K562 (cell line): Measurements from ENCODE around the gene GLRA3. TPM values are rescaled to one million over a fixed set of nuclear protein-coding genes. Genes with fewer than 3 reads are reported as not detected.

Experiments used
- C11orf30 ChIP-seq: fragments of 450-650 bp; IDR thresholded peaks from 2 replicates; pipeline ENCODE4 v1.6.1; 2016; ENCODE audit warnings: low read depth, mild to moderate bottlenecking
- CEBPB ChIP-seq: fragments of 450-650 bp; IDR thresholded peaks from 2 replicates; pipeline ENCODE4 v1.6.1; 2016; ENCODE audit warnings: missing genetic modification characterization, missing compliant biosample characterization
- CREM ChIP-seq: IDR thresholded peaks from 2 replicates; pipeline ENCODE4 v1.6.1; 2014; ENCODE audit warnings: antibody characterized with exemption, low read depth
- FOSL1 ChIP-seq: fragments of 200-800 bp; sonication (Bioruptor generic); conservative IDR thresholded peaks from 2 replicates; pipeline ENCODE4 v1.6.1; 2016; ENCODE audit warnings: missing genetic modification characterization, missing compliant biosample characterization
- JUND ChIP-seq, 2 experiments: IDR thresholded peaks; 2 replicates in 1 of 2; 3 replicates in 1 of 2; pipeline ENCODE4 v1.6.1; 2011; ENCODE audit warnings: borderline replicate concordance in 2 of 2, low read depth in 2 of 2, low read length in 2 of 2, improper control_type of control experiment in 1 of 2, missing biosample characterization in 1 of 2, missing genetic modification characterization in 1 of 2, missing genetic modification reagents in 1 of 2
- KHSRP ChIP-seq: fragments of 450-650 bp; IDR thresholded peaks from 2 replicates; pipeline ENCODE4 v1.6.1; 2017
- MEF2A ChIP-seq: IDR thresholded peaks from 2 replicates; pipeline ENCODE4 v1.6.1; 2011; ENCODE audit warnings: low read depth, mild to moderate bottlenecking, low read length, moderate library complexity; ENCODE audit not compliant: control insufficient read depth
- MEIS2 ChIP-seq: fragments of 450-650 bp; IDR thresholded peaks from 2 replicates; pipeline ENCODE4 v1.6.1; 2014; ENCODE audit warnings: mild to moderate bottlenecking; ENCODE audit not compliant: partially characterized antibody
- NFE2 ChIP-seq: IDR thresholded peaks from 2 replicates; pipeline ENCODE4 v1.6.1; 2014; ENCODE audit warnings: antibody characterized with exemption, low read depth
- PML ChIP-seq: IDR thresholded peaks from 2 replicates; pipeline ENCODE4 v1.6.1; 2012; ENCODE audit warnings: low read length, inconsistent platforms
- SMARCA4 ChIP-seq: fragments of 450-650 bp; IDR thresholded peaks from 2 replicates; pipeline ENCODE4 v1.6.1; 2016
- SMARCE1 ChIP-seq: fragments of 450-650 bp; IDR thresholded peaks from 2 replicates; pipeline ENCODE4 v1.7.1; 2016; ENCODE audit warnings: mild to moderate bottlenecking
- SRF ChIP-seq, 2 experiments: fragments of 250-450, 450-650 bp in 1 of 2; sonication (Bioruptor Pico) in 1 of 2; sonication (generic) in 1 of 2; formaldehyde crosslinking; IDR thresholded peaks; 2 replicates each; pipeline versions ENCODE4 v1.5.0 to v1.5.1; 2020 to 2022; ENCODE audit warnings: mild to moderate bottlenecking in 1 of 2, missing genetic modification reagents in 1 of 2
- TEAD4 ChIP-seq, 2 experiments: sonication (generic) in 1 of 2; formaldehyde crosslinking in 1 of 2; IDR thresholded peaks; 2 replicates each; pipeline versions ENCODE4 v1.6.1 to v1.8.0; 2012 to 2022; ENCODE audit warnings: borderline replicate concordance in 1 of 2, inconsistent platforms in 1 of 2, low read length in 1 of 2, mild to moderate bottlenecking in 1 of 2, missing genetic modification reagents in 1 of 2
- polyA plus RNA-seq, 8 experiments: library from polyadenylated mRNA; depleted of rRNA in 4 of 8; stranded (reverse) in 5 of 8; unstranded in 3 of 8; fragments of >200 nt; fragmentation: Nextera tagmentation in 2 of 8; fragmentation: Illumina TruSeq in 1 of 8; extraction: Ambion mirVana in 2 of 8; extraction: Trizol in 1 of 8; gene quantifications; 2 replicates each; pipeline versions ENCODE4 v1.2.1 to v1.2.3, GENCODE V29; 2011 to 2014; ENCODE audit warnings: inconsistent platforms in 1 of 8, missing spikeins in 1 of 8
- total RNA-seq, 7 experiments: library from RNA; depleted of rRNA in 6 of 7; stranded (reverse); fragments of >200 nt in 6 of 7; fragmentation: Illumina TruSeq in 2 of 7; extraction: Trizol in 2 of 7; gene quantifications; 2 replicates each; pipeline versions ENCODE4 v1.2.1 to v1.2.3, GENCODE V29; 2011 to 2021; ENCODE audit warnings: low replicate concordance in 1 of 7
- TF ChIP-seq, protein P1 (sequence below): IDR thresholded peaks from 2 replicates; pipeline ENCODE4 v1.6.1; 2014; ENCODE audit warnings: antibody characterized with exemption

GLRA3 gene
- total and polyA plus RNA-seq, 9 of the 15 experiments (the other 6 are each of a cell fraction or from before 2014, with no cell fraction given), result 0.06 to 0.14 (median 0.08) TPM; not detected in 2

DNA sequence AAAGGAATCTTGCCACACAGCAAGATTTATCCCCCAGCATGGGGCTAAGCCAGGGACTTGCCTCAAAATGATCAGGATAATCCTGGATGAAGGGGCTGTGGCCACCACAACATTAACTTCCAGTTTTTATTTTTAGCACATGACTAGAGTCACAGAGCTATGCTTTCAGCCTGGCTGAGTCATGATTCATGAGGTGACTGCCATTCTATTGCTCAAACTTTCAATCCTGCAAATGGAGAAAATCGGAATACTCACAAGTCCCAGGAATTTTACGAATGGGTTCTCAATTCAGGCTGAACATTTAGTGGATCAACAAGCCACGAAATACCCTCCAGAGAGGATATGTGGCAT is 236.1 kb downstream of the GLRA3 start (continued):
- TF ChIP-seq SMARCE1 (0 out of 2 replicates have a peak, but pooled peaks have one; percentile 28), KHSRP (no peak), MEIS2 (peak; percentile 16), PML (no peak), SMARCA4 (peak; percentile 31; the same call in 1 of the 2 replicates), CREM (0 out of 2 replicates have a peak, but pooled peaks have one; percentile 27), CEBPB (tag) (peak; percentile 35; the same call in 1 of the 2 replicates), NFE2 (peak; percentile 87), SRF (CRISPR knock-in tag; IDR thresholded peaks at IDR 0.05) (no peak), TEAD4 (IDR thresholded peaks at IDR 0.05; ENCODE audit: low read length) (peak; percentile 31; the same call in 1 of the 2 replicates), TEAD4 (CRISPR knock-in tag; IDR thresholded peaks at IDR 0.05; ENCODE audit: borderline replicate concordance) (no peak), FOSL1 (peak; percentile 74), MEF2A (peak; percentile 85), C11orf30 (peak; percentile 31; the same call in 1 of the 2 replicates), JUND (IDR thresholded peaks at IDR 0.05; ENCODE audit: borderline replicate concordance, low read depth, low read length) (peak; percentile 66; the same call in 1 of the 2 replicates), JUND (tag; IDR thresholded peaks at IDR 0.05; ENCODE audit: borderline replicate concordance, low read depth, low read length) (peak; percentile 82; the same call in 2 of the 3 replicates)
- TF ChIP-seq, protein P1, sequence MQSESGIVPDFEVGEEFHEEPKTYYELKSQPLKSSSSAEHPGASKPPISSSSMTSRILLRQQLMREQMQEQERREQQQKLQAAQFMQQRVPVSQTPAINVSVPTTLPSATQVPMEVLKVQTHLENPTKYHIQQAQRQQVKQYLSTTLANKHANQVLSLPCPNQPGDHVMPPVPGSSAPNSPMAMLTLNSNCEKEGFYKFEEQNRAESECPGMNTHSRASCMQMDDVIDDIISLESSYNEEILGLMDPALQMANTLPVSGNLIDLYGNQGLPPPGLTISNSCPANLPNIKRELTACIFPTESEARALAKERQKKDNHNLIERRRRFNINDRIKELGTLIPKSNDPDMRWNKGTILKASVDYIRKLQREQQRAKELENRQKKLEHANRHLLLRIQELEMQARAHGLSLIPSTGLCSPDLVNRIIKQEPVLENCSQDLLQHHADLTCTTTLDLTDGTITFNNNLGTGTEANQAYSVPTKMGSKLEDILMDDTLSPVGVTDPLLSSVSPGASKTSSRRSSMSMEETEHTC, result 0 out of 2 replicates have a peak, but pooled peaks have one; percentile 16
- TF ChIP-seq, all 486 proteins: peak for 19
